Lower leg skin (tissue), 3 donors: ENCODE data around the gene KIF2A.

Experiments
- POLR2A ChIP-seq, 2 donors: fragments of 450-650 bp; IDR thresholded peaks; one replicate each; pipeline ENCODE4 v1.6.1; 2016 to 2017; ENCODE audit warnings: antibody characterized with exemption in 2 of 2, mild to moderate bottlenecking in 1 of 2, moderate library complexity in 1 of 2
- TF ChIP-seq, protein P1 (sequence below), 3 donors: fragments of 450-650 bp; IDR thresholded peaks; one replicate each; pipeline ENCODE4 v1.5.1; 2016; ENCODE audit warnings: antibody characterized with exemption in 3 of 3, mild to moderate bottlenecking in 3 of 3, moderate library complexity in 2 of 3

DNA sequence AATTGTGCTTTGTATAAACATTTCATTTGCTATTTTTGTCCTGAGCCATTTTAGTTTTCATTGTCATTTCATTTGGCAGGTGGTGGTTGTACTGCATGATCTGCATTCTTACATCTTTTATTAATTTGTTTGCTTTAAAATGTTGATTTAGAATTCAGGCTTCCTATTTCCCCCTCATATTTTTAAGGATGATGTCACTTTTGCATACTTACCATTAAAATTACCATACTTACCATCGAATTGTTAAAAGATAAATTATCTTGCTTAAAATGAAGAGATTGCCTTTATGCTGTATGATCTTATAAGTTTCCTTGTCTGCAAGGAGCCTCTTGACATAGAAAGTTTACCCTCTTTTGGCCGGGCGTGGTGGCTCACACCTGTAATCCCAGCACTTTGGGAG is 66.6 kb downstream of the KIF2A start:
- TF ChIP-seq, protein P1, sequence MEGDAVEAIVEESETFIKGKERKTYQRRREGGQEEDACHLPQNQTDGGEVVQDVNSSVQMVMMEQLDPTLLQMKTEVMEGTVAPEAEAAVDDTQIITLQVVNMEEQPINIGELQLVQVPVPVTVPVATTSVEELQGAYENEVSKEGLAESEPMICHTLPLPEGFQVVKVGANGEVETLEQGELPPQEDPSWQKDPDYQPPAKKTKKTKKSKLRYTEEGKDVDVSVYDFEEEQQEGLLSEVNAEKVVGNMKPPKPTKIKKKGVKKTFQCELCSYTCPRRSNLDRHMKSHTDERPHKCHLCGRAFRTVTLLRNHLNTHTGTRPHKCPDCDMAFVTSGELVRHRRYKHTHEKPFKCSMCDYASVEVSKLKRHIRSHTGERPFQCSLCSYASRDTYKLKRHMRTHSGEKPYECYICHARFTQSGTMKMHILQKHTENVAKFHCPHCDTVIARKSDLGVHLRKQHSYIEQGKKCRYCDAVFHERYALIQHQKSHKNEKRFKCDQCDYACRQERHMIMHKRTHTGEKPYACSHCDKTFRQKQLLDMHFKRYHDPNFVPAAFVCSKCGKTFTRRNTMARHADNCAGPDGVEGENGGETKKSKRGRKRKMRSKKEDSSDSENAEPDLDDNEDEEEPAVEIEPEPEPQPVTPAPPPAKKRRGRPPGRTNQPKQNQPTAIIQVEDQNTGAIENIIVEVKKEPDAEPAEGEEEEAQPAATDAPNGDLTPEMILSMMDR (IDR thresholded peaks at IDR 0.05), result no peak
- no peak for TF ChIP-seq POLR2A (IDR thresholded peaks at IDR 0.05)
